ACHN (cell line): ENCODE measurements around the gene CUX1.
A peak's percentile ranks its signal among the peaks of the same experiment; 100 is the strongest.

Experiments used
- DNase-seq: peaks from one replicate; pipeline ENCODE4 v3.0.0-alpha.2; 2015
- in situ Hi-C: cut with HindIII; loops from 2 replicates; pipeline ENCODE4 v1.10.0; 2017; ENCODE audit warnings: low sequenced_read_pairs, low pct_ligation_motif_present, low pct_unique_long_range_greater_than_20kb

The CUX1 gene

DNA sequence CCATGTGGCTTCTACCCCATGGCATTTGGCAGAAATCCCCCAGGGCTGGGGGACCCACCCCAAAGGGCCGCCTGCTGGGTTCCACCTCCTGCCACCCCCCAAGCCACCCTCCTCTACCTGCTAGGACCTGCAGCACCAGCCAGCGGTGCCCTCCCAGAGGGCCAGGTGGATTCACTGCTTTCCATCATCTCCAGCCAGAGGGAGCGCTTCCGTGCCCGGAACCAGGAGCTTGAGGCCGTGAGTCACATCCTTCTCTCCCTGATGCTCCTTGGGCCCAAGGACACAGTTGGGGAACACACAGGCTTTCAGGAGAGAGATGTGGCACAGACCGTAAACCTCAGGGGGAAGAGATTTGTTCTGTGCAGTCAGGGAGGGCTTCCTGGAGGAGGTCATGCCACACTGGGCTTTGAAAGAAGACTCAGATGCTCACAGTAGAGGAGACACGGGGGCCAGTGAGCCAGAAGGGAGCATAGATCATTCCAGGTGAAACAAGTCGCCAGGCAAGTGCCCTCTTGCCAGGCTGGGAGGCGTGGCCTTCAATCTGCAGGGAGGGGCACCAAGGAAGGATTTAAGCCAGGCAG, 457.8 kb downstream of the CUX1 start:
- in situ Hi-C loops: no loop called here
- no peak for DNase-seq

- no peak for DNase-seq
- in situ Hi-C loops: no loop called here
These were observed 460.5 kb downstream of the CUX1 start for GRCh38 chr7:102277901-102278300.

DNA sequence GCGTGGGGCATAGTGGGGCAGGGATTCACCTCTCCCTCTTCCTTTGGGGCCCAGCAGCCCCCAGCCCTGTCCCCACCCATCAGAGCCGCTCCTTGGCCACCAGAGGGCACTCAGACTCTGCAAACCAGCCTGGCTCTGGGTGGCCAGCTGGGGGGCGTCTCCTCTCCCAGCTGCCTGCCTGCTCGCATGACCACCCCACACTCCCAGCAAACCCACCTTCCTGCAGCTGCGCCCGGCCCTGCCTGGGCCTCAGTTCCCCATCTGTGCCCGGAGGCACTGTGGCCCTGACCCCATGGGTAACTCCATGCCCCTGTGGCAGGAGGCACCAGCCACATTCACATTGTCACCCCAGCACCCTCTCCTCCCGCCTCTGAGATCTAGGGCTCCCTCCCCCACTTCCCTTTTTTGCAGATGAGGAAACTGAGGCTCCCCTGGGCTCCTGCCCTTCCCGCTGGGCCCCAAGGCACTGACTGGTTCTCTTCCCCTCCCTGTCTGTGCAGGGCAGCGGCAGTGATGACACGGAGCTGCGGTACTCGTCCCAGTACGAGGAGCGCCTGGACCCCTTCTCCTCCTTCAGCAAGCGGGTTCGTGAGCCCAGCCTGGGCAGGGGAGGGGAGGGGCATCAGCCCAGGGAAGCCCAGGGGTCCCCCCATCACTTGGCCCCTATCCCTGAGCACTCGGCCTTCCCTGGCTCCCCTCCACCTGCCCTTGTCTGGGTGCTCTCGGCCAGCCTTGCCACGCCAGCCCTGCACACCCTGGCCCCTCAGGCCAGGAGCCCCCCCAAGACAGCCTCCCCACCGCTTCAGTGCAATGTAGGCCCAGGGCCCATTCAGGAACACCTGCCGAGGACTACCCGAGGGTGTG, 462.3 kb downstream of the CUX1 start:
- peak; percentile 74 for DNase-seq
- in situ Hi-C loops: no loop called here

DNA sequence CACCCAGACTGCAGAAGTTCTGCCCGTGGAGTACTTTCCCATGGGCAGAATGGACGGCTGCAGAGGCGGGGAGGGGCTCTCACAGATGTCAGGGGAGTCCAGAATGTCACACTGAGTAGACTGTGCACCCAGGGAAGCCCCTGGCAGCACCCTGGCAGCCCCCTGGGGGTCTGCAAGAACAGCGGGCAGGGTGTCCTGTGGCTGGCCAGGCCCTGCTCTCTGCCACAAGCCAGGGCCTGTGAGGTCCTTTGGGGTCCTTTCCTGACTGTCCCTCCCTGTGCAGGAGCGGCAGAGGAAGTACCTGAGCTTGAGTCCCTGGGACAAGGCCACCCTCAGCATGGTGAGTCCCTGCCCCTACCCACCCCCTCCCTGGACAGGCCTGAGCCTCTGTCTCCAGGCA, 463.1 kb downstream of the CUX1 start:
- in situ Hi-C loops: no loop called here

GRCh38 chr7:102281785-102282184, 464.4 kb downstream of the CUX1 start:
- DNase-seq: no peak
- in situ Hi-C loops: no loop called here

More for the DNA sequence above, 463.1 kb downstream of the CUX1 start:
- no peak for DNase-seq

GRCh38 chr7:102282465-102283362, 465.3 kb downstream of the CUX1 start:
- no peak for DNase-seq
- in situ Hi-C loops: no loop called here

GRCh38 chr7:102283477-102284189, 466.2 kb downstream of the CUX1 start:
- DNase-seq: no peak
- in situ Hi-C loops: no loop called here

- in situ Hi-C loops: no loop called here
- no peak for DNase-seq
These were observed 467.0 kb downstream of the CUX1 start for GRCh38 chr7:102284399-102284798.

GRCh38 chr7:102284891-102285539, 467.6 kb downstream of the CUX1 start:
- in situ Hi-C loops: no loop called here
- DNase-seq: no peak

DNA sequence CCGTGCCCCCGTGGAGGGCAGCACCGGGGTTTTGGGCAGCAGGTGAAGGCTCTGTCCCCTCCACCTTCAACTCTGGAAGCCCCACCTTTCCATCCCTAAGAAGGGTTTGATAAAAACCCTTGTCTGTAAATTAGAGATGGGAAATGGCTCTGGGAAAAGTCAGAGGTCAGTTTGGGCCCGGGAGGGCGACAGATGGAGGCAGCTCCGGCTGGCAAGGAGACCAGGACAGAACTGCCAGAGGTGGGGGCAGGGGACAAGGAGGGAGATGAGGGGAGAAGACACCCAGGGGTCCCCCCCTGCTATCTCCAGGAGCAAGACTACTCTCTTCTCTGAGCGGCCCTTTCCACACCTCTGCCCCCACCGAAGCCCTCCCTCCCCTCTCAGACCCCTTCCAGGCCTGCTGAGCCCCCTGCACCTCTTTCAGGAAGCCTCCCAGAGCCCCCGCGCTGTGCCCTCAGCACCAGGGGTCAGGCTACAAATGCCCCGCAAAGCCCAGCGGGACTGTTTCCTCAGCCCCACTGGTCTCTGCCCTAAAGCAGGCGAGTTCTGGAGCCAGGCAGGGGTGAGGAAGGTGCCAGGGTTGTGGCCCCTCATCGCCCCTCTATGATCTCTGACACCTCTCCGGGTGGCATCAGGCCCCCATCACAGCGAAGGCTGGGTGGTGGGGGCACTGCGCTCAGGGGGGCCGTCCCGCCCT, 468.3 kb downstream of the CUX1 start:
- DNase-seq: no peak
- in situ Hi-C loops: no loop called here

DNA sequence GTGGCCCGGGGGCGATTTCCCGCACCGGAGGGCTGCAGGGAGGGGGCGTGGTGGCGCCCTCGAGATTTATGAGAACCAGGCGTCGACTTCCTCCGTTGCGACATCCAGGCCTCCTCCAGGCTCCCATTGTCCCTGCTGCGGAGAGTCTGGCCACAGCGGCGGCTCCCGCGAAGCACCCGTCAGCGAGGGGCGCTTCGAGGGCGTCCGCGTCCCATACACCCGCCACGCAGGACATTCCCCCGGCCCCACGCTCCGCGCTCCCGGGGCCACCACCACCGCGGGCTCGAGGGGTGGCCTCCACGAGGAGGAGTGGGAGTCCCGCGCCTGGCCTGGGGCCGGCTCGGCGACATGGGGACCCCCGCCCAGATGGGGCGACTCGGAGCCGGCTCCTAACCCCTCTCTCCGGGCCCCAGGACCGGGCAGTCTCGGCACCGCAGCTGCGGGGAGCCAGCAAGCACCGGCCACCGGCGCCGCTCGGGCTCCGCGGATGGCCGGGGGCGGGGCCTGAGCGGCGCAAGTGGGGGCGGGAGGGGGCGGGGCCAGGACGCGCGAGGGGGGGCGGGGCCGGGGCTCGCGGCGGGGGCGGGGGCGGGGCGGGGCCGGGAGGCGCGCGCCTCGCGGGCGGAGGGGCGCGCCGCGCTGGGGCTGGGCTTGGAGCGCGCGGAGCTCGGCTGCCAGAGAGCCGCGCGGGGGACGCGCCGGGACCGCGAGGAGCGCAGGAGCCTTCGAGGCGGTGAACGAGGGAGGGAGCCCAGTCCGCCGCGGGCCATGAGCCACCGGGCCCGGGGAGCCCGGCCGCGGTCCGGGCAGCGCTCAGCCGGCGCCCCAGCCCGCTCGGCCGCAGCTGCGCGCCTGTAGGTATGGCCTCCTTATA, 469.0 kb downstream of the CUX1 start, which contains the start of gene SH2B2:
TSS of gene SH2B2 (plus strand) at position 632 of the 874 bp plus-strand sequence. CDS start 13,683 bp downstream, outside the sequence.
- peak; percentile 77 for DNase-seq
- in situ Hi-C loops: no loop called here

GRCh38 chr7:102287111-102287980, 469.9 kb downstream of the CUX1 start:
- in situ Hi-C loops: no loop called here
- peak; percentile 59 for DNase-seq

- in situ Hi-C loops: no loop called here
- DNase-seq: no peak
These were observed 470.5 kb downstream of the CUX1 start for GRCh38 chr7:102287981-102288278.

DNA sequence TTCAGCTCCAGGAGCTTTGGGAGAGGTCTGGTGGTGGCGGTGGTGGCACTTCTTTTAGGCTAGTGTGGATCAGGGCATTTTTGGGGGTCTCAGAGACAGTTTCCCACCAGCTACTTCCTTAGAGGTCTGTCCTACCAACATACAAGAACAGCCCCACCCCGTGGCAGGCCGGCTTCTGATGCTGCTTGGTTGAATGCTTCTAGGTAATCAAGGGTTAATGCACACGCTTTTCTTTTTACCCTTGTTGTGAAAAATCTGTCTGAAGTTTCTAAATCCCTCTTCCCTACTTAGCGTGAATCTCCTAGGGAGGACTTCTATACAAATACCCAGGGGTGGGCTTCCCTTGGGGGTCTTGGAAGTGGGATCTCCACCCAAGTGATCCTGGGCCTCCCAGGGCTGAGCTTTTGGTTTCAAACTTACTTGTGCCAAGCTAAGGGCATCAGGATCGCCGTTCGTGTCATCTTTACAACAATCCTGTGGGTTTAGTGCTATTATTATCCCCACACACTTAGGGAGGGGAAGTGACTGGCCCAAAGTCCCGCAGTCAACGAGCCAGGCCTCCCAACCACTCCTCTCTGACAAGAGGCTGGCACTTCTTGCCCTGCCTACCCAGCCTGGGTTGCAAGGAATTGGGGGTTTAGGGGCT, 471.0 kb downstream of the CUX1 start:
- DNase-seq: no peak
- in situ Hi-C loops: no loop called here

DNA sequence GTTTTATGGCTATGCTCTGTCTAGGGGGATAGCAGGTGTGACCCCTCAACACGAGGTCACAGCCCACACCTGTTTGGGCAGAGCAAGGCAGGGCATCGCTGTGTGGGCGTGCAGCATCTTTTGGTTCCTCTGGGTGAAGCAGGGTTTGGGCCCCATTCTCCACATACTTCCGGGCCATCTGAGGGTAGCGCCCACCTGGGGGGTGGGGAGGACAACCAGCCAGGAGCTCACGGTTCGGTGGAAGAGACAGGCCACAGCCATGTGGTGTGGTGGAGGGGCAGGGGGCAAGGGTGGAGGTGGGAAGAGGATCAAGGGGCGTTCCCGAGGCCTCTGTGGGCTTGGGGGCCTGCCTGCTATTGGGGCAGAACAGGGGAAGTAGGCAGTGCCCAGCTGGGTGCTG, 471.6 kb downstream of the CUX1 start:
- in situ Hi-C loops: no loop called here
- no peak for DNase-seq
